ENCODE measurements around the gene HDDC3. TPM values are rescaled to one million over a fixed set of nuclear protein-coding genes. Genes with fewer than 3 reads are reported as not detected.
A peak's percentile ranks its signal among the peaks of the same experiment; 100 is the strongest.

HDDC3 gene
- total and polyA plus RNA-seq, 9 of the 15 experiments (the other 6 are each of a cell fraction or from before 2014, with no cell fraction given) = 14.9 to 55.8 (median 36.9) TPM

GRCh38 chr15:90931828-90932659, at the start of gene HDDC3 (continued):
- TF ChIP-seq, protein P1, sequence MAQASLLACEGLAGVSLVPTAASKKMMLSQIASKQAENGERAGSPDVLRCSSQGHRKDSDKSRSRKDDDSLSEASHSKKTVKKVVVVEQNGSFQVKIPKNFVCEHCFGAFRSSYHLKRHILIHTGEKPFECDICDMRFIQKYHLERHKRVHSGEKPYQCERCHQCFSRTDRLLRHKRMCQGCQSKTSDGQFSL (CRISPR knock-in tag; IDR thresholded peaks at IDR 0.05) = peak; percentile 67; the same call in 1 of the 2 replicates
- TF ChIP-seq, protein P1 (tag; IDR thresholded peaks at IDR 0.05) = no peak
- TF ChIP-seq ZNF717 (CRISPR knock-in tag; IDR thresholded peaks at IDR 0.05) = no peak
- TF ChIP-seq ZNF184 (CRISPR knock-in tag; IDR thresholded peaks at IDR 0.05) = no peak
- 0 out of 2 replicates have a peak, but pooled peaks have one; percentile 32 for TF ChIP-seq MEF2A (IDR thresholded peaks at IDR 0.05; ENCODE audit: control insufficient read depth, low read depth, low read length)
- TF ChIP-seq ZNF518B (CRISPR knock-in tag; IDR thresholded peaks at IDR 0.05) = no peak
- TF ChIP-seq MLX (CRISPR knock-in tag; conservative IDR thresholded peaks at IDR 0.05) = peak in 1 of 2 experiments; percentile 84; a peak in 1 of 4 replicates
- TF ChIP-seq GTF2A2 (tag; IDR thresholded peaks at IDR 0.05) = no peak
- TF ChIP-seq ZNF76 (CRISPR knock-in tag; IDR thresholded peaks at IDR 0.05; ENCODE audit: borderline replicate concordance) = no peak
- TF ChIP-seq KHSRP (IDR thresholded peaks at IDR 0.05) = no peak
- no peak for TF ChIP-seq PHTF2 (CRISPR knock-in tag; IDR thresholded peaks at IDR 0.05)
- TF ChIP-seq ZNF561 (CRISPR knock-in tag; conservative IDR thresholded peaks at IDR 0.05) = no peak
- TF ChIP-seq BCOR (IDR thresholded peaks at IDR 0.05) = peak; percentile 55; the same call in 1 of the 2 replicates
- TF ChIP-seq RBM17 (IDR thresholded peaks at IDR 0.05; ENCODE audit: borderline replicate concordance, low read depth, low read length) = no peak
- peak; percentile 55 for TF ChIP-seq MXI1 (IDR thresholded peaks at IDR 0.05; ENCODE audit: low read depth, low read length)
- no peak for TF ChIP-seq ZNF584 (CRISPR knock-in tag; IDR thresholded peaks at IDR 0.05; ENCODE audit: low read depth)
- peak; percentile 75 for TF ChIP-seq TBP (optimal IDR thresholded peaks at IDR 0.05; ENCODE audit: low read depth, low read length)
- TF ChIP-seq ZNF12 (CRISPR knock-in tag; IDR thresholded peaks at IDR 0.05) = no peak
- peak; percentile 81 for TF ChIP-seq RB1 (IDR thresholded peaks at IDR 0.05; ENCODE audit: low read depth)
- TF ChIP-seq HNRNPK (IDR thresholded peaks at IDR 0.05; ENCODE audit: low read depth, low read length, poor library complexity, severe bottlenecking) = no peak
- peak; percentile 90 for TF ChIP-seq TAF1 (IDR thresholded peaks at IDR 0.05; ENCODE audit: control insufficient read depth, extremely low read depth, insufficient read depth, low read length, severe bottlenecking)
- no peak for TF ChIP-seq COPS2 (conservative IDR thresholded peaks at IDR 0.05)
- no peak for TF ChIP-seq SMARCE1 (IDR thresholded peaks at IDR 0.05)
- TF ChIP-seq THAP7 (CRISPR knock-in tag; IDR thresholded peaks at IDR 0.05) = no peak
